ENCODE measurements around the gene FOSL1. TPM values are rescaled to one million over a fixed set of nuclear protein-coding genes. Genes with fewer than 3 reads are reported as not detected.

The FOSL1 gene
- total and polyA plus RNA-seq, 2 donors (not counting 3 experiments of a cell fraction or from before 2014, with no cell fraction given) = 18.1 to 53.8 TPM

- intact Hi-C loops (cut with micrococcal nuclease) = no loop called here
- Histone ChIP-seq H3K36me3 (ENCODE audit: control insufficient read depth in 2 of 2, extremely low read depth in 1 of 2, insufficient read depth in 2 of 2, low read length in 2 of 2) (peaks cover 9 to 41% of the 10 kb centered on the region in 2 experiments), H3K9me1 (replicated peaks; ENCODE audit: control insufficient read depth, extremely low read depth, insufficient read depth, low read length) (no peaks in the 10 kb centered on the region), H3K9ac (replicated peaks; ENCODE audit: extremely low read depth, insufficient read depth, low read length) (no peak overlapping the region), H3K27ac (ENCODE audit: insufficient read depth, low read depth, low read length) (no peak overlapping the region), H3K4me3 (replicated peaks in 1 of 3; ENCODE audit: insufficient read depth in 1 of 3, low read depth in 1 of 3, low read length in 3 of 3) (no peak overlapping the region), H3K4me1 (ENCODE audit: control insufficient read depth, extremely low read depth, insufficient read depth, low read length) (peaks cover 27% of the 10 kb centered on the region), H4K20me1 (replicated peaks; ENCODE audit: control insufficient read depth, extremely low read depth, insufficient read depth, low read length) (no peaks in the 10 kb centered on the region), H3K79me2 (ENCODE audit: control insufficient read depth, insufficient read depth, low read length) (peaks cover 33% of the 10 kb centered on the region), H3K4me2 (ENCODE audit: insufficient read depth, low read length) (no peak overlapping the region), H3K9me3 (replicated peaks; ENCODE audit: control insufficient read depth, insufficient read depth, low read length) (no peaks in the 10 kb centered on the region), H3K27me3 (ENCODE audit: control insufficient read depth in 2 of 2, insufficient read depth in 2 of 2, low read length in 2 of 2) (no peaks in the 10 kb centered on the region), H2AFZ (ENCODE audit: low read depth, low read length) (no peak overlapping the region)
- BruUV-seq (replicated peaks) = no TSS peak
- ChIA-PET CTCF (interaction anchor here (0.8 kb wide), 2 partner anchors 25 to 83 kb away, joined by 3 to 4 read pairs; partner anchors contain the start of gene FIBP), POLR2A (no interaction called here)
- dilution Hi-C loops (cut with MboI; ENCODE audit: extremely low pct_ligation_motif_present, low sequenced_read_pairs) = no loop called here
- DNase-seq (ENCODE audit: low read depth, low spot score) (no peak), FAIRE-seq (no peak)
- TF ChIP-seq MAX (IDR thresholded peaks at IDR 0.05; ENCODE audit: insufficient read depth, insufficient read length) = no peak
- TF ChIP-seq CTCF (IDR thresholded peaks at IDR 0.05; ENCODE audit: extremely low read depth in 1 of 2, insufficient read depth in 1 of 2, low read depth in 1 of 2, low read length in 2 of 2) = no peak
- TF ChIP-seq EZH2 (IDR thresholded peaks at IDR 0.05; ENCODE audit: borderline replicate concordance, low read depth, low read length, severe bottlenecking) = no peak
- TF ChIP-seq MYC (IDR thresholded peaks at IDR 0.05; ENCODE audit: low read depth, low read length) = no peak
- TF ChIP-seq GATA2 (IDR thresholded peaks at IDR 0.05; ENCODE audit: insufficient read depth, insufficient read length, low read depth, low read length) = no peak
- TF ChIP-seq POLR2A (IDR thresholded peaks at IDR 0.05; ENCODE audit: low read depth, low read length) = no peak
- no peak for TF ChIP-seq JUN (IDR thresholded peaks at IDR 0.05; ENCODE audit: borderline replicate concordance, insufficient read depth, insufficient read length, low read depth)
- no peak for TF ChIP-seq FOS (IDR thresholded peaks at IDR 0.05; ENCODE audit: borderline replicate concordance, insufficient read depth, low read length)
- TF ChIP-seq POLR2AphosphoS5 (IDR thresholded peaks at IDR 0.05; ENCODE audit: insufficient read depth, low read depth, low read length) = no peak
Observed at GRCh38 chr11:65862941-65863888, 37.0 kb downstream of the FOSL1 start.

Measured in endothelial cell of umbilical vein (primary cell).